KMS-11 (cell line): ENCODE results near the gene SKP1.

Experiments used
- H2AFZ ChIP-seq: fragments of 200-600 bp; sonication (generic); 2 replicates; pipeline ENCODE4 v1.6.1; 2016; ENCODE audit warnings: antibody characterized with exemption, mixed run types, low read depth
- H3K27ac ChIP-seq: fragments of 200-600 bp; sonication (generic); 2 replicates; pipeline ENCODE4 v1.6.1; 2016; ENCODE audit warnings: mild to moderate bottlenecking, mixed run types
- H3K27me3 ChIP-seq: fragments of 200-600 bp; sonication (generic); 2 replicates; pipeline ENCODE4 v1.6.1; 2017; ENCODE audit warnings: mild to moderate bottlenecking, low read depth, mixed run types, moderate library complexity; ENCODE audit not compliant: insufficient read depth
- H3K36me3 ChIP-seq: fragments of 200-600 bp; sonication (generic); 2 replicates; pipeline ENCODE4 v1.6.1; 2017; ENCODE audit warnings: mild to moderate bottlenecking, mixed run types; ENCODE audit not compliant: insufficient read depth
- H3K4me1 ChIP-seq: fragments of 200-600 bp; sonication (generic); 2 replicates; pipeline ENCODE4 v1.6.1; 2016; ENCODE audit warnings: mild to moderate bottlenecking, low read depth, mixed run types; ENCODE audit not compliant: poor library complexity, severe bottlenecking
- H3K4me2 ChIP-seq: fragments of 200-600 bp; sonication (generic); 2 replicates; pipeline ENCODE4 v1.7.0; 2016; ENCODE audit warnings: mild to moderate bottlenecking, mixed run types
- H3K4me3 ChIP-seq: fragments of 200-600 bp; sonication (generic); IDR thresholded peaks from 2 replicates; pipeline ENCODE4 v1.6.1; 2017; ENCODE audit warnings: low read depth, low read length, mixed read lengths; ENCODE audit not compliant: insufficient read depth
- H3K79me2 ChIP-seq: fragments of 200-600 bp; sonication (generic); 2 replicates; pipeline ENCODE4 v1.6.1; 2016; ENCODE audit warnings: low read depth, mixed run types; ENCODE audit not compliant: insufficient read depth
- H3K9ac ChIP-seq: fragments of 200-600 bp; sonication (generic); 2 replicates; pipeline ENCODE4 v1.6.1; 2016; ENCODE audit warnings: mild to moderate bottlenecking, mixed run types
- H4K20me1 ChIP-seq: fragments of 200-600 bp; sonication (generic); 2 replicates; pipeline ENCODE4 v1.6.1; 2016; ENCODE audit warnings: mild to moderate bottlenecking, mixed run types; ENCODE audit not compliant: insufficient read depth
- CTCF ChIP-seq: fragments of 200-600 bp; sonication (generic); conservative IDR thresholded peaks from 2 replicates; pipeline ENCODE4 v1.6.1; 2017; ENCODE audit warnings: low read depth, mild to moderate bottlenecking, antibody characterized with exemption, low read length, moderate library complexity, mixed read lengths

Gene SKP1

GRCh38 chr5:134115806-134116175 is 61.0 kb downstream of the SKP1 start:
- Histone ChIP-seq H3K4me3 (no peak overlapping the region), H3K4me2 (no peak overlapping the region), H4K20me1 (no peaks in the 10 kb centered on the region), H3K27me3 (peaks cover 17% of the 10 kb centered on the region; the same call in 1 of the 2 replicates), H3K27ac (no peak overlapping the region), H3K36me3 (no peaks in the 10 kb centered on the region), H3K4me1 (no peaks in the 10 kb centered on the region), H2AFZ (no peak overlapping the region), H3K79me2 (no peaks in the 10 kb centered on the region), H3K9ac (no peak overlapping the region)
- no peak for TF ChIP-seq CTCF

GRCh38 chr5:134114886-134115805 is 61.6 kb downstream of the SKP1 start:
- Histone ChIP-seq H3K9ac (no peak overlapping the region), H3K4me3 (no peak overlapping the region)

GRCh38 chr5:134113902-134114875 is 62.6 kb downstream of the SKP1 start, which contains the start of gene TCF7:
Gene TCF7, plus strand, starts transcription at chr5:134114681. Its CDS starts 226 bp downstream, at chr5:134114907.
- H3K36me3 ChIP-seq: no peaks in the 10 kb centered on the region
- H4K20me1 ChIP-seq: no peaks in the 10 kb centered on the region
- no peaks in the 10 kb centered on the region for H3K79me2 ChIP-seq
- H3K27ac ChIP-seq: no peak within 1 kb of the TSS
- H2AFZ ChIP-seq: peak within 1 kb of the TSS; percentile 93
- H3K27me3 ChIP-seq: peaks cover 17% of the 10 kb centered on the region; the same call in 1 of the 2 replicates
- peak within 1 kb of the TSS; percentile 90 for H3K4me2 ChIP-seq
- H3K4me1 ChIP-seq: no peaks in the 10 kb centered on the region
- no peak within 1 kb of the TSS for H3K9ac ChIP-seq
- no peak for TF ChIP-seq CTCF
- no peak within 1 kb of the TSS for H3K4me3 ChIP-seq

More at GRCh38 chr5:134114886-134115805, 61.6 kb downstream of the SKP1 start:
- Histone ChIP-seq H3K27me3 (peaks cover 17% of the 10 kb centered on the region; the same call in 1 of the 2 replicates), H2AFZ (no peak overlapping the region), H4K20me1 (no peaks in the 10 kb centered on the region), H3K36me3 (no peaks in the 10 kb centered on the region), H3K79me2 (no peaks in the 10 kb centered on the region), H3K4me2 (no peak overlapping the region), H3K27ac (no peak overlapping the region), H3K4me1 (no peaks in the 10 kb centered on the region)
- no peak for TF ChIP-seq CTCF

GRCh38 chr5:134113363-134113889 is 63.3 kb downstream of the SKP1 start:
- Histone ChIP-seq H3K4me1 (no peaks in the 10 kb centered on the region), H3K4me2 (no peak overlapping the region), H3K36me3 (no peaks in the 10 kb centered on the region), H3K79me2 (no peaks in the 10 kb centered on the region), H3K9ac (no peak overlapping the region), H3K27me3 (peaks cover 17% of the 10 kb centered on the region; the same call in 1 of the 2 replicates), H4K20me1 (no peaks in the 10 kb centered on the region), H3K27ac (no peak overlapping the region), H2AFZ (no peak overlapping the region), H3K4me3 (no peak overlapping the region)
- no peak for TF ChIP-seq CTCF
